Stomach smooth muscle (tissue), 2 donors: ENCODE measurements around the gene PRR23A.

Experiments used
- H3K27ac ChIP-seq: one replicate; pipeline ENCODE4 v1.7.0; 2013; ENCODE audit warnings: mild to moderate bottlenecking, low read length, inconsistent platforms
- H3K27me3 ChIP-seq, 2 donors: one replicate each; pipeline ENCODE4 v1.7.0; 2013; ENCODE audit warnings: low read length in 2 of 2; ENCODE audit not compliant: insufficient read depth in 2 of 2, control insufficient read depth in 1 of 2
- H3K36me3 ChIP-seq, 2 donors: one replicate each; pipeline ENCODE4 v1.7.0; 2013; ENCODE audit warnings: low read length in 2 of 2; ENCODE audit not compliant: control insufficient read depth in 2 of 2, insufficient read depth in 2 of 2
- H3K4me1 ChIP-seq: one replicate; pipeline ENCODE4 v1.7.0; 2013; ENCODE audit warnings: low read length; ENCODE audit not compliant: control insufficient read depth, insufficient read depth
- H3K4me3 ChIP-seq, 2 donors: one replicate each; pipeline ENCODE4 v1.7.0; 2013; ENCODE audit warnings: low read length in 2 of 2
- H3K9ac ChIP-seq, 2 donors: one replicate each; pipeline ENCODE4 v1.7.0; 2013; ENCODE audit warnings: low read length in 2 of 2, mild to moderate bottlenecking in 1 of 2
- H3K9me3 ChIP-seq, 2 donors: one replicate each; pipeline ENCODE4 v1.7.0; 2013; ENCODE audit warnings: low read length in 2 of 2; ENCODE audit not compliant: control insufficient read depth in 2 of 2
- donor health status: healthy.
- donor health status: Pancreatic carcinoma.

PRR23A gene

GRCh38 chr3:138972941-138973340, 33.1 kb downstream of the PRR23A start:
- H3K9me3 ChIP-seq, result no peaks in the 10 kb centered on the region
- H3K27ac ChIP-seq, result no peak overlapping the region
- H3K36me3 ChIP-seq, result no peaks in the 10 kb centered on the region
- H3K27me3 ChIP-seq, result peaks cover 0 to 4% of the 10 kb centered on the region in 2 donors
- H3K4me3 ChIP-seq, result no peak overlapping the region
- no peaks in the 10 kb centered on the region for H3K4me1 ChIP-seq
- H3K9ac ChIP-seq, result no peak overlapping the region

- no peaks in the 10 kb centered on the region for H3K36me3 ChIP-seq
- H3K27me3 ChIP-seq, result peaks cover 0 to 4% of the 10 kb centered on the region in 2 donors
- H3K9ac ChIP-seq, result no peak overlapping the region
- H3K4me1 ChIP-seq, result no peaks in the 10 kb centered on the region
- H3K27ac ChIP-seq, result no peak overlapping the region
- no peak overlapping the region for H3K4me3 ChIP-seq
- H3K9me3 ChIP-seq, result no peaks in the 10 kb centered on the region
These were observed 34.2 kb downstream of the PRR23A start for GRCh38 chr3:138971766-138972320.

GRCh38 chr3:138964923-138965322, 41.1 kb downstream of the PRR23A start:
- no peaks in the 10 kb centered on the region for H3K36me3 ChIP-seq
- peaks cover 16 to 26% of the 10 kb centered on the region in 2 donors for H3K27me3 ChIP-seq
- no peak overlapping the region for H3K9ac ChIP-seq
- peaks cover 2 to 8% of the 10 kb centered on the region in 2 donors for H3K9me3 ChIP-seq
- H3K4me1 ChIP-seq, result peaks cover 3% of the 10 kb centered on the region
- H3K27ac ChIP-seq, result no peak overlapping the region
- H3K4me3 ChIP-seq, result no peak overlapping the region

GRCh38 chr3:138964264-138964663, 41.8 kb downstream of the PRR23A start:
- H3K27me3 ChIP-seq, result peaks cover 19 to 29% of the 10 kb centered on the region in 2 donors

GRCh38 chr3:138962854-138963560, 43.1 kb downstream of the PRR23A start:
- no peak overlapping the region for H3K27ac ChIP-seq
- H3K9ac ChIP-seq, result no peak overlapping the region
- H3K4me3 ChIP-seq, result no peak overlapping the region
- no peaks in the 10 kb centered on the region for H3K36me3 ChIP-seq
- H3K4me1 ChIP-seq, result peaks cover 3% of the 10 kb centered on the region
- peaks cover 20 to 33% of the 10 kb centered on the region in 2 donors for H3K27me3 ChIP-seq
- peaks cover 2 to 8% of the 10 kb centered on the region in 2 donors for H3K9me3 ChIP-seq

More at GRCh38 chr3:138964264-138964663, 41.8 kb downstream of the PRR23A start:
- Histone ChIP-seq H3K36me3 (no peaks in the 10 kb centered on the region), H3K27ac (no peak overlapping the region), H3K9ac (no peak overlapping the region), H3K9me3 (peaks cover 2 to 8% of the 10 kb centered on the region in 2 donors), H3K4me3 (no peak overlapping the region), H3K4me1 (peaks cover 3% of the 10 kb centered on the region)

GRCh38 chr3:138960417-138960852, 45.6 kb downstream of the PRR23A start:
- H3K4me3 ChIP-seq, result no peak overlapping the region
- H3K4me1 ChIP-seq, result peaks cover 3% of the 10 kb centered on the region
- no peak overlapping the region for H3K27ac ChIP-seq
- no peak overlapping the region for H3K9ac ChIP-seq
- peaks cover 26 to 39% of the 10 kb centered on the region in 2 donors for H3K27me3 ChIP-seq
- H3K36me3 ChIP-seq, result no peaks in the 10 kb centered on the region
- H3K9me3 ChIP-seq, result peaks cover 0 to 8% of the 10 kb centered on the region in 2 donors
